Glutamatergic neuron (in vitro differentiated cells): ENCODE data around the gene CCDC9B. TPM values are rescaled to one million over a fixed set of nuclear protein-coding genes. Genes with fewer than 3 reads are reported as not detected.

ENCODE experiments used
- DNase-seq: peaks from one replicate; pipeline ENCODE4 v3.0.0; 2022
- H3K27ac Mint-ChIP-seq: one replicate; pipeline ENCODE4 v1.8.0; 2020; ENCODE audit warnings: mild to moderate bottlenecking, mixed read lengths, inconsistent platforms; ENCODE audit not compliant: unreplicated experiment
- H3K27me3 Mint-ChIP-seq: one replicate; pipeline ENCODE4 v1.8.0; 2020; ENCODE audit warnings: mild to moderate bottlenecking, moderate library complexity, mixed read lengths, inconsistent platforms; ENCODE audit not compliant: unreplicated experiment
- H3K36me3 Mint-ChIP-seq: one replicate; pipeline ENCODE4 v1.8.0; 2020; ENCODE audit warnings: mild to moderate bottlenecking, mixed read lengths, inconsistent platforms; ENCODE audit not compliant: unreplicated experiment
- H3K4me1 Mint-ChIP-seq: one replicate; pipeline ENCODE4 v1.8.0; 2020; ENCODE audit warnings: mild to moderate bottlenecking, low read depth, mixed read lengths, inconsistent platforms; ENCODE audit not compliant: unreplicated experiment
- H3K4me3 Mint-ChIP-seq: one replicate; pipeline ENCODE4 v1.8.0; 2020; ENCODE audit warnings: mild to moderate bottlenecking, mixed read lengths, inconsistent platforms; ENCODE audit not compliant: unreplicated experiment
- H3K9me3 Mint-ChIP-seq: one replicate; pipeline ENCODE4 v1.8.0; 2020; ENCODE audit warnings: mild to moderate bottlenecking, moderate library complexity, mixed read lengths, inconsistent platforms; ENCODE audit not compliant: unreplicated experiment
- total RNA-seq: library from RNA; stranded (reverse); fragmentation: NEBNext Ultra II Directional; extraction: Animal tissue kit (Norgen Biotek cat#: 25700); gene quantifications from one replicate; pipeline ENCODE4 v1.2.1, GENCODE V29; 2021; ENCODE audit not compliant: unreplicated experiment
- TF ChIP-seq, protein P1 (sequence below): fragments of 200-600 bp; sonication (generic); IDR thresholded peaks from one replicate; pipeline ENCODE4 v1.5.0; 2021; ENCODE audit not compliant: partially characterized antibody, unreplicated experiment

The CCDC9B gene
- total RNA-seq, 1 donor from 2014 or later: 0.49 TPM

DNA sequence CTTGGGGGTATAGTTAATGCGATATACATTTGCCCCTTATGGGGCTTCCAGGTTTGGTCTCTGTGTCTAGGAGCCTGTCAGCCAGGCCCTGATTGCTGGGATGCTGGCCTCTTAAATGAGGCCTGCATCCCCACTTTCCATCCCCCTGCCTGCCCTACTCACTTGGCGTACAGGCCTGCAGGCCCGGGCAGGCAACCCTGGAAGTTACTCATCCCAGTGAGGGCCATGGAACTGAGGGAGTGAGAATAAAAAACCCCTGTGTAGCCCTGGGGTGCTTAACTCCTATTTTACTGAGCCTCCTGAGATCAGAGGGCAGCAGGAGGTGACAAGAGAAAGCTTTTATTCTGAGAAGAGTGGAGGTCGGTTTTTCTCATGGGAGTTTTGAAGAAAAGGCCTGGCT lies 19.3 kb upstream of the CCDC9B start:
- DNase-seq: no peak
- Mint-ChIP-seq H3K4me1 (peaks cover 33% of the 10 kb centered on the region), H3K27ac (no peak overlapping the region), H3K9me3 (peaks cover 10% of the 10 kb centered on the region), H3K36me3 (no peaks in the 10 kb centered on the region), H3K4me3 (peak overlapping the region; percentile 91), H3K27me3 (peaks cover 14% of the 10 kb centered on the region)
- TF ChIP-seq, protein P1, sequence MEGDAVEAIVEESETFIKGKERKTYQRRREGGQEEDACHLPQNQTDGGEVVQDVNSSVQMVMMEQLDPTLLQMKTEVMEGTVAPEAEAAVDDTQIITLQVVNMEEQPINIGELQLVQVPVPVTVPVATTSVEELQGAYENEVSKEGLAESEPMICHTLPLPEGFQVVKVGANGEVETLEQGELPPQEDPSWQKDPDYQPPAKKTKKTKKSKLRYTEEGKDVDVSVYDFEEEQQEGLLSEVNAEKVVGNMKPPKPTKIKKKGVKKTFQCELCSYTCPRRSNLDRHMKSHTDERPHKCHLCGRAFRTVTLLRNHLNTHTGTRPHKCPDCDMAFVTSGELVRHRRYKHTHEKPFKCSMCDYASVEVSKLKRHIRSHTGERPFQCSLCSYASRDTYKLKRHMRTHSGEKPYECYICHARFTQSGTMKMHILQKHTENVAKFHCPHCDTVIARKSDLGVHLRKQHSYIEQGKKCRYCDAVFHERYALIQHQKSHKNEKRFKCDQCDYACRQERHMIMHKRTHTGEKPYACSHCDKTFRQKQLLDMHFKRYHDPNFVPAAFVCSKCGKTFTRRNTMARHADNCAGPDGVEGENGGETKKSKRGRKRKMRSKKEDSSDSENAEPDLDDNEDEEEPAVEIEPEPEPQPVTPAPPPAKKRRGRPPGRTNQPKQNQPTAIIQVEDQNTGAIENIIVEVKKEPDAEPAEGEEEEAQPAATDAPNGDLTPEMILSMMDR: no peak

DNA sequence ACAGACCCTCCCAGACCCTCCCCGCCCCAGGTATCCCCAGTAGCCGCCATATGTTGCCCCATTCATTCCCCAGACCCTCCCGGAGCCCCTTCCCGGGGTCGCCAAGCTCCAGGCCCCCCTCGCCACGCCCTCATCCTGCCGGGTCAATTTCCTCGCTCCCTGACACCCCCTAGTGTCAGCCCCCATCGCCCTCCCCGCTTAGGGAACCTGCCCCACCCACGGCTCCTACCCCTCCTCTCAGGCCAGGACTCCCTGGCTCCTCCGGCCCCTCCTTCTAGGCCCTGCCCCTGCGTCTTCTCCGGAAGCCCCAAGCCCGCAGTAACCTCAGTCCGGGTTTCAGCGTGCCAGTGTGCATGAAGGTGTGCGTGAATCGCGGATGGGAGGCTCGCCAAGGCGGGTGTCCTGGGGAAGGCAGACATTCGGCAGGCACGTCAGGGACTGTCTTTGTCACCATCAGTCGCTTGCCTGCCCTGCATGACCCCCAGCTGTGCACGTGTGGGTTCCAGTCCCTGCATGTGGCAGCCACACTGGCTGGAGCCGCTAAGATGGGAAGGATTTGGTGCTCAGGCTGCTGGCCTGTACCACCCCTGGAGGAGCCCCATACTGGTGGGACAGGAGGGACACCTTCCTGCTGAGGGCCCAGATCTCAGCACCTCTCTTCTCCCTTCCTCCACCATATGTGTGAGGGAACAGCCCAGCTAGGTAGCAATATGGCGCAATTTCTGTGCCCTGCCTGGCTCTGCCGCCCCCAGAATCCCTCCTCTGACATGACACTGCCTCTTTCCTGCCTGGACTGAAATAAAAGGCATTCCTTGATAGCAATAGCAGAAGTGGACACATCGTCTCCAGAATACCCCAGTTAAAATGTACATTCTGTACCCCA lies 18.0 kb upstream of the CCDC9B start:
- peaks cover 44% of the 10 kb centered on the region for H3K4me1 Mint-ChIP-seq
- H3K27me3 Mint-ChIP-seq: peaks cover 20% of the 10 kb centered on the region
- H3K27ac Mint-ChIP-seq: peak overlapping the region; percentile 87
- peak overlapping the region; percentile 91 for H3K4me3 Mint-ChIP-seq
- TF ChIP-seq, protein P1: peak; percentile 29
- DNase-seq: peak; percentile 76
- peaks cover 11% of the 10 kb centered on the region for H3K9me3 Mint-ChIP-seq
- no peaks in the 10 kb centered on the region for H3K36me3 Mint-ChIP-seq

DNA sequence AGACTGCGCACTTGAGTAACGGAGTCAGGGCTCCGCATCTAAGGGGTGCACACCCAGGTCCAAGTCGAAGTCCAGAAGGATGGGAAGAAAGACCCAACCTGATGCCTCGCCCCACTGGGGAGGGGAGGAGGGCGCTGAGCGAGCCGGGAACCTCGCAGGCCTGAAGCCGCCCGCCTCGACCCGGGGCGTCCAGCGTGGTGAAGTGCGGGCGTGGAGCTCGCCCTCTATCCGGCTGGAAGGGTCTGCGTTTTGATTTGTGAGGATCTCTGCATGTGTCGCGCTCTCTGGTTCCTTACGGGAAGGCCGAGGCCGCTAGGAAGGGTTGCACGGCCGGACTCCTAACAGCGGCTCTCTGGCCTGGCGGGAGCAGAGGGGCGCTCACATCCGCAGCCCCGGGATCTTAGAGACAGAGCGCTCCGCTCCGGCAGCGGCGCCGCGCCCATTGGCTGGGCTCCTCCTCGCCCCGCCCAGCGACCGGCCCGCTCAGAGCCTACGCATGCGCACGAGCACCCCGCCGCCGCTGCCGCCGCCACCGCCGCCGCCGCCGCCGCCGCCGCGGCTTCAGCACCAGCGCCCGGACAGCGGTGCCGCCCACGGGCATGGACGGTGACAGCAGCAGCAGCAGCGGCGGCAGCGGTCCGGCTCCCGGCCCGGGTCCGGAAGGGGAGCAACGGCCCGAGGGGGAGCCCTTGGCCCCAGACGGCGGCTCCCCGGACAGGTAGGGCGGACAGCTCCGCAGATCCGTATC lies 17.2 kb upstream of the CCDC9B start, which contains the start of gene DISP2:
Gene DISP2 (plus strand): TSS at position 497 of the 748 bp plus-strand sequence. CDS start 103 bp downstream, at position 600.
- TF ChIP-seq, protein P1: no peak
- peak; percentile 93 for DNase-seq
- peaks cover 21% of the 10 kb centered on the region for H3K27me3 Mint-ChIP-seq
- no peaks in the 10 kb centered on the region for H3K36me3 Mint-ChIP-seq
- peak within 1 kb of the TSS; percentile 91 for H3K4me3 Mint-ChIP-seq
- peaks cover 11% of the 10 kb centered on the region for H3K9me3 Mint-ChIP-seq
- H3K4me1 Mint-ChIP-seq: peaks cover 49% of the 10 kb centered on the region
- peak within 1 kb of the TSS; percentile 87 for H3K27ac Mint-ChIP-seq

DNA sequence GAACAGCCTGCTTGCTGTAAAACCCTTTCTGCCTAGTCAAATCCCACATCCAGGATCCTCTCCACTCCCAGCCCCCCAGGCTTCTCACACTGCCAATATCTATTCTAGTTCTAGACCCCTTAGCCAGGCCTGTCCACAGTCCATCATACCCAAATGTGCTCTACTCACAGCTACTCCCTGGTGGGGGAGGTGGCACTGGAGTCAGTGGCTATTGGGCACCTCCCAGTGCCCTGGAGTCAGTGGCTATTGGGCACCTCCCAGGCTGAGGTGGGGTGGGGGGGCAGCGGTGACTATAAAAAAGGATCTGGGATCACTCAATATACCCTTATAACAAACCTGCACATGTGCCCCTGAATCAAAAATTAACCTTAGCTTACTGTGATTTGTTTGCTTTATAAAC lies 16.5 kb upstream of the CCDC9B start:
- no peak for DNase-seq
- H3K27me3 Mint-ChIP-seq: peaks cover 21% of the 10 kb centered on the region

More for the DNA sequence above, 16.5 kb upstream of the CCDC9B start:
- H3K9me3 Mint-ChIP-seq: peaks cover 11% of the 10 kb centered on the region
- H3K4me3 Mint-ChIP-seq: peak overlapping the region; percentile 85
- peaks cover 49% of the 10 kb centered on the region for H3K4me1 Mint-ChIP-seq
- TF ChIP-seq, protein P1: no peak
- peak overlapping the region; percentile 87 for H3K27ac Mint-ChIP-seq
- no peaks in the 10 kb centered on the region for H3K36me3 Mint-ChIP-seq
